Measurements from ENCODE around the gene RSPRY1. TPM values are rescaled to one million over a fixed set of nuclear protein-coding genes. Genes with fewer than 3 reads are reported as not detected.

RSPRY1 gene
- total RNA-seq, 4 donors from 2014 or later, result 22.7 to 40.6 (median 28.9) TPM

DNA sequence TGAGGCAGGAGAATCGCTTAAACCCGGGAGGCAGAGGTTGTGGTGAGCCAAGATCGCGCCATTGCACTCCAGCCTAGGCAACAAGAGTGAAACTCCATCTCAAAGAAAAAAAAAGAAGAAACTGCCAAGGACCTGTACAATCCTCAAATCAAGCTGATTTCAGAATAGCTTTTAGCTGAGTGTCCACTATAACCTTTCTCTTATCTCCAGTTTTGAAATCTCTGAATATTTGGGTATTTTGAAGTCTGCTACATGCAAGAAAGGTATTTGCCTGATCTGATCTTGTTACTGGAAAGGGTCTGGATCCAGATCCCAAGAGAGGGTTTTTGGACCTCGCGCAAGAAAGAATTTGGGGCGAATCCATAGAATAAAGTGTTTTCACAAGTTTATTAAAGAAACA, 39.8 kb downstream of the RSPRY1 start:
- TF ChIP-seq, protein P1, sequence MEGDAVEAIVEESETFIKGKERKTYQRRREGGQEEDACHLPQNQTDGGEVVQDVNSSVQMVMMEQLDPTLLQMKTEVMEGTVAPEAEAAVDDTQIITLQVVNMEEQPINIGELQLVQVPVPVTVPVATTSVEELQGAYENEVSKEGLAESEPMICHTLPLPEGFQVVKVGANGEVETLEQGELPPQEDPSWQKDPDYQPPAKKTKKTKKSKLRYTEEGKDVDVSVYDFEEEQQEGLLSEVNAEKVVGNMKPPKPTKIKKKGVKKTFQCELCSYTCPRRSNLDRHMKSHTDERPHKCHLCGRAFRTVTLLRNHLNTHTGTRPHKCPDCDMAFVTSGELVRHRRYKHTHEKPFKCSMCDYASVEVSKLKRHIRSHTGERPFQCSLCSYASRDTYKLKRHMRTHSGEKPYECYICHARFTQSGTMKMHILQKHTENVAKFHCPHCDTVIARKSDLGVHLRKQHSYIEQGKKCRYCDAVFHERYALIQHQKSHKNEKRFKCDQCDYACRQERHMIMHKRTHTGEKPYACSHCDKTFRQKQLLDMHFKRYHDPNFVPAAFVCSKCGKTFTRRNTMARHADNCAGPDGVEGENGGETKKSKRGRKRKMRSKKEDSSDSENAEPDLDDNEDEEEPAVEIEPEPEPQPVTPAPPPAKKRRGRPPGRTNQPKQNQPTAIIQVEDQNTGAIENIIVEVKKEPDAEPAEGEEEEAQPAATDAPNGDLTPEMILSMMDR (IDR thresholded peaks at IDR 0.05), result no peak
- peak; percentile 75 for ATAC-seq (ENCODE audit: low FRiP score)
- no peak for DNase-seq (ENCODE audit: low spot score)

DNA sequence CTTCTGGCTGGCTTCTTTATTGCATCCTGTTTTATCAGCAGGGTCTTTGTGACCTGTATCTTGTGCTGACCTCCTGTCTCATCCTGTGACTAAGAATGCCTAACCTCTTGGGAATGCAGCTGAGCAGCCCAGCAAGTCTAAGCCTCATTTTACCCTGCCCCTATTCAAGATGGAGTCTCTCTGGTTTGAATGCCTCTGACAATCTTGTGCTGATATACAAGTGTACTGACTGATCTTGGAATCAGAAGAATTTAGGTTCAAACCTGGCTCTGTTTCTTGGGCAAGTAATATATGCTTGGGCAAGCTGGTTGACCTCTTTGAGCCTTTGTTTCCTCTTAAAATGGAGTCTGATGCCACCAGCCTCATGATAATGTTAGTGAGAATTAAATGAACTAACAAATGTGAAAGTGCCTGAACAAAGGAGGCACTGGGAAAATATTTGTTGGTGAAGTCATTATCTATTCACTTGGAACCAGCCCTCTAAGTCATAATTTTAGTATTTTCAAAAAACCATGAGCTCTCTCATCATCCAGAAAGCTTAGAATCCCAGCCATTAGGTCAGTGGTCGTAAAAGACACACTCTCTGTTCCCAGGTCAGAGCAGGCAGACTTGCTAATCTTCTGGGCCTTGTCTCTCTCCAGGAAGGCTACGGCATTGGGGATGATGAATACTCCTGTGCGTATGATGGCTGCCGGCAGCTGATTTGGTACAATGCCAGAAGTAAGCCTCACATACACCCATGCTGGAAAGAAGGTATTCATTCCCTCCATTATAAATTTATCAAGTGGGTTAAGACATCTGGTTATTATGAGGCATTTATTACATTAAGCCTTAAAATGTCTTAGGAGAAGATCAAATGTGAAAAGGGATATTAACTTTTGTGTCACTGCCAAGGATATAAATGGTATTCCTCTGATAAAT, 40.8 kb downstream of the RSPRY1 start:
- ATAC-seq (ENCODE audit: low FRiP score) (peak; percentile 55), DNase-seq (ENCODE audit: low spot score) (no peak)
- TF ChIP-seq, protein P1 (IDR thresholded peaks at IDR 0.05), result no peak

DNA sequence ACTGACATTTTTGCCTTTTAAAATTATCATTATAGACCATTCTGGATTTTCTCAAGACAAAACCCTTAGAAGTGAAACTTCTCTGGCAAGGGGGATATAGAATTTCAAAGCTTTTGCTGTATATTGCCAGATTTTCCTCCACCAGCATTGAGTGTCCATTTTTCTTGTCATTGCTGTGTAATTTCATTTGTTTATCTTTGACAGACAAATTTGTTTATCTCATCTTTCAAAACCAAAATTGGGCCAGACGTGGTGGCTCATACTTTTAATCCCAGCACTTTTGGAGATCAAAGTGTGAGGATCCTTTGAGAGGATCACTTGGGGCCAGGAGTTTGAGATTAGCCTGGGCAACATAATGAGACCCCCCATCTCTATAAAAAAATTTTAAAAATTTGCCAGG, 43.0 kb downstream of the RSPRY1 start:
- TF ChIP-seq, protein P1 (IDR thresholded peaks at IDR 0.05), result no peak
- ATAC-seq (ENCODE audit: low FRiP score) (no peak), DNase-seq (ENCODE audit: low spot score) (no peak)

DNA sequence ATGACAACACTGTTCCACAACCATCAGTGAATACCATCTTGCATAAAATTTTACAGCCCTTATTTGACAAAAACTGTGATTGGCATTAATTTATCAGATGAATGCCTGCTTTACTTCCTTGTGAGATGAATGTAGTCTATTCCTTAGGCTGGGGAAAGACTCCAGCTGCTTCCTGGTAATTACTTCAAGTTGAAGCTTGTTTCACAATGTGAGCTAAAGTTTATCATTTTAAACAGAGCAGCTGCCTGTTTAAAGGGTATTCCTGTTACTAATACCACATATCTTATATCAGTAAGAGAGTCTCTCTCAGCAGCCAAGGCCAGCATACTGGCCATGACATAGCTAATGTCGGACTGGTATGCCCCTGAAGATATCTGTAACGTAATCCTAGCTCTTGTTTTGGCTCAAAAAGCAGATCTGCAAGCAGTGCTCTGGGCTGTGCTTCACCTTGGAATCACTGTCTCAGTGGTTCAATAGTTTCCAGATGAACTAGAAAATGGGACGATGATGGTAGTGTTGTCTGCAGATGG, 45.8 kb downstream of the RSPRY1 start:
- DNase-seq (ENCODE audit: low spot score) (no peak), ATAC-seq (ENCODE audit: low FRiP score) (no peak)
- TF ChIP-seq, protein P1 (IDR thresholded peaks at IDR 0.05), result no peak

DNA sequence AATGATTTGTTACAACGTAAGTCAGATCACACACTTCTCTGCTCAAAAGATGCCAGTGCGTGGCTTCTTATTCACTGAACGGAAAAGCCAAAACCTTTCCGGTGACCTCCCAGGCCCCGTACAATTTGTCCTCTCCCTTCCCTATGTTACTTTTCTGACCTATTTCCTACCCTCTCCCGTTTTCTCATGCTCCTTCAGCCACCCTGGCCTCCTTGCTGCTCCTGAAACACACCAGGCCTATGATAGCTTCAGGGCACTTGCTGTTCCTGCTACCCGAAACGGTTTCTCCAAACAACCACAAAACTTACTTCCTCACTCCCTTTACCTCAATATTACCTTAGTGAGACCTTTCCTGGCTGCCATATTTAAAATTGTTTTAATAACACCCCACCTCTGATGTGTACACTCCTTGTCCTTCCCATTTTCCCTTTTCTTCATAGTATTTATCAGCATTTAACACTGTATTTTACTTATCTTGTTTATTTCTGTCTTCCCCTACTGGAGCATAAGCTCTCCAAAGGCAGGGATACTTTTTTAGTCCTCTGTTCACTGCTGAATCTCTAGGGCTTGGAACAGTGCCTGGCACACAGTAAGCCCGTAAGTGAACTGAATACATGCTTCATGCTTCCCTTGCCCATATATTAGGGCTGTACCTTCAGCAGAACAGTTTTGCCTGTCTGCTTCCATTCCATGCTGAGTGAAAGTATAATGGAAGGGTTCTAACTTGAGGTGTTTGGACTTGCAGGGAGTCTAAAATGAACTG, 48.0 kb downstream of the RSPRY1 start:
- DNase-seq (ENCODE audit: low spot score) (no peak), ATAC-seq (ENCODE audit: low FRiP score) (no peak)
- TF ChIP-seq, protein P1 (IDR thresholded peaks at IDR 0.05), result no peak

DNA sequence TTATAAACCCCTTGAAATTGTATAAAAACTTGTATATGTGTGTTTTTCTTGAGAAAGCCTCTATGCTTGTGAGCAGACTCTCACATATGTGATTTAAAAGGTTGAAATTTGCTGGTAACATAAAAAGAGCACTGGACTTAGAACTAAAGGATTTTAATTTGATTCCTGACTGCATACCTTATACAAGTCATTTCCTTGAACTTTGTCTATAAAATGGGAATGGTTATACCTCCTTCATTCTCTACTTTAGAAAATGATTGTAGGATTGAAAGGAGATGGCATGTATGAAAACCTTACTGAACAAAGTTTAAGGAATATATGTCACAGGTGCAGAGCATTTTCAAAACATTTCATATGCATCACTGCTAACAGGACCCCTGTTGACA, 48.6 kb downstream of the RSPRY1 start:
- no peak for ATAC-seq (ENCODE audit: low FRiP score)
- TF ChIP-seq, protein P1 (IDR thresholded peaks at IDR 0.05), result no peak

More for the DNA sequence above, 48.6 kb downstream of the RSPRY1 start:
- no peak for DNase-seq (ENCODE audit: low spot score)

Data from omental fat pad (tissue), 4 donors.